ENCODE measurements around the gene TXNDC16.

- TF ChIP-seq, protein P1, sequence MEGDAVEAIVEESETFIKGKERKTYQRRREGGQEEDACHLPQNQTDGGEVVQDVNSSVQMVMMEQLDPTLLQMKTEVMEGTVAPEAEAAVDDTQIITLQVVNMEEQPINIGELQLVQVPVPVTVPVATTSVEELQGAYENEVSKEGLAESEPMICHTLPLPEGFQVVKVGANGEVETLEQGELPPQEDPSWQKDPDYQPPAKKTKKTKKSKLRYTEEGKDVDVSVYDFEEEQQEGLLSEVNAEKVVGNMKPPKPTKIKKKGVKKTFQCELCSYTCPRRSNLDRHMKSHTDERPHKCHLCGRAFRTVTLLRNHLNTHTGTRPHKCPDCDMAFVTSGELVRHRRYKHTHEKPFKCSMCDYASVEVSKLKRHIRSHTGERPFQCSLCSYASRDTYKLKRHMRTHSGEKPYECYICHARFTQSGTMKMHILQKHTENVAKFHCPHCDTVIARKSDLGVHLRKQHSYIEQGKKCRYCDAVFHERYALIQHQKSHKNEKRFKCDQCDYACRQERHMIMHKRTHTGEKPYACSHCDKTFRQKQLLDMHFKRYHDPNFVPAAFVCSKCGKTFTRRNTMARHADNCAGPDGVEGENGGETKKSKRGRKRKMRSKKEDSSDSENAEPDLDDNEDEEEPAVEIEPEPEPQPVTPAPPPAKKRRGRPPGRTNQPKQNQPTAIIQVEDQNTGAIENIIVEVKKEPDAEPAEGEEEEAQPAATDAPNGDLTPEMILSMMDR (IDR thresholded peaks at IDR 0.05), result no peak
- no peak for TF ChIP-seq POLR2A (IDR thresholded peaks at IDR 0.05)
Observed at GRCh38 chr14:52402812-52403526, 149.3 kb downstream of the TXNDC16 start.
